ENCODE results near the gene PRRG2.

The PRRG2 gene

GRCh38 chr19:49588365-49589122, 7.4 kb downstream of the PRRG2 start:
- no peaks in the 10 kb centered on the region for H3K9me3 Mint-ChIP-seq
- no peak overlapping the region for H3K4me3 Mint-ChIP-seq
- H3K27ac Mint-ChIP-seq = no peak overlapping the region
- peaks cover 22% of the 10 kb centered on the region for H3K4me1 Mint-ChIP-seq (ENCODE audit: low read depth)
- DNase-seq (ENCODE audit: low spot score) = peak; percentile 36
- peaks cover 3% of the 10 kb centered on the region for H3K36me3 Mint-ChIP-seq (ENCODE audit: low read depth)
- peaks cover 6% of the 10 kb centered on the region for H3K27me3 Mint-ChIP-seq (ENCODE audit: low read depth)

GRCh38 chr19:49589502-49589905, 8.4 kb downstream of the PRRG2 start:
- DNase-seq (ENCODE audit: low spot score) = no peak
- Mint-ChIP-seq H3K4me3 (no peak overlapping the region), H3K27me3 (ENCODE audit: low read depth) (peaks cover 6% of the 10 kb centered on the region), H3K36me3 (ENCODE audit: low read depth) (peaks cover 11% of the 10 kb centered on the region), H3K9me3 (no peaks in the 10 kb centered on the region), H3K27ac (peak overlapping the region; percentile 52), H3K4me1 (ENCODE audit: low read depth) (peaks cover 30% of the 10 kb centered on the region)

- Mint-ChIP-seq H3K9me3 (no peaks in the 10 kb centered on the region), H3K4me3 (peak overlapping the region; percentile 95), H3K36me3 (ENCODE audit: low read depth) (peaks cover 13% of the 10 kb centered on the region), H3K4me1 (ENCODE audit: low read depth) (peaks cover 30% of the 10 kb centered on the region), H3K27me3 (ENCODE audit: low read depth) (peaks cover 6% of the 10 kb centered on the region), H3K27ac (peak overlapping the region; percentile 91)
- DNase-seq (ENCODE audit: low spot score) = peak; percentile 94
Observed at GRCh38 chr19:49590071-49590970, 9.2 kb downstream of the PRRG2 start.

- Mint-ChIP-seq H3K27me3 (ENCODE audit: low read depth) (peaks cover 6% of the 10 kb centered on the region), H3K4me1 (ENCODE audit: low read depth) (peaks cover 30% of the 10 kb centered on the region), H3K36me3 (ENCODE audit: low read depth) (peaks cover 13% of the 10 kb centered on the region), H3K9me3 (no peaks in the 10 kb centered on the region), H3K4me3 (peak within 1 kb of the TSS; percentile 95), H3K27ac (peak within 1 kb of the TSS; percentile 92)
- peak; percentile 71 for DNase-seq (ENCODE audit: low spot score)
Observed at GRCh38 chr19:49590971-49591730, 10.0 kb downstream of the PRRG2 start, which contains the start of gene PRR12. Gene PRR12, plus strand, starts transcription at chr19:49591182. Its CDS starts 473 bp downstream, at chr19:49591655.

GRCh38 chr19:49591731-49592485, 10.8 kb downstream of the PRRG2 start:
- Mint-ChIP-seq H3K4me1 (ENCODE audit: low read depth) (peaks cover 30% of the 10 kb centered on the region), H3K9me3 (no peaks in the 10 kb centered on the region), H3K4me3 (peak overlapping the region; percentile 95), H3K27me3 (ENCODE audit: low read depth) (peaks cover 6% of the 10 kb centered on the region), H3K36me3 (ENCODE audit: low read depth) (peaks cover 13% of the 10 kb centered on the region), H3K27ac (peak overlapping the region; percentile 92)
- peak; percentile 40 for DNase-seq (ENCODE audit: low spot score)

GRCh38 chr19:49592486-49593232, 11.5 kb downstream of the PRRG2 start:
- peak overlapping the region; percentile 95 for H3K4me3 Mint-ChIP-seq
- H3K4me1 Mint-ChIP-seq (ENCODE audit: low read depth) = peaks cover 30% of the 10 kb centered on the region
- H3K27ac Mint-ChIP-seq = peak overlapping the region; percentile 92
- DNase-seq (ENCODE audit: low spot score) = peak; percentile 17
- peaks cover 6% of the 10 kb centered on the region for H3K27me3 Mint-ChIP-seq (ENCODE audit: low read depth)
- no peaks in the 10 kb centered on the region for H3K9me3 Mint-ChIP-seq
- H3K36me3 Mint-ChIP-seq (ENCODE audit: low read depth) = peaks cover 13% of the 10 kb centered on the region

- Mint-ChIP-seq H3K4me1 (ENCODE audit: low read depth) (peaks cover 30% of the 10 kb centered on the region), H3K4me3 (peak overlapping the region; percentile 95), H3K36me3 (ENCODE audit: low read depth) (peaks cover 17% of the 10 kb centered on the region), H3K27me3 (ENCODE audit: low read depth) (peaks cover 4% of the 10 kb centered on the region), H3K9me3 (no peaks in the 10 kb centered on the region), H3K27ac (peak overlapping the region; percentile 92)
- DNase-seq (ENCODE audit: low spot score) = peak; percentile 92
Observed at GRCh38 chr19:49593233-49594113, 12.4 kb downstream of the PRRG2 start.

GRCh38 chr19:49594157-49594992, 13.3 kb downstream of the PRRG2 start:
- DNase-seq (ENCODE audit: low spot score) = no peak
- H3K4me1 Mint-ChIP-seq (ENCODE audit: low read depth) = peaks cover 25% of the 10 kb centered on the region
- H3K4me3 Mint-ChIP-seq = peak overlapping the region; percentile 95
- H3K9me3 Mint-ChIP-seq = no peaks in the 10 kb centered on the region
- peaks cover 22% of the 10 kb centered on the region for H3K36me3 Mint-ChIP-seq (ENCODE audit: low read depth)
- peak overlapping the region; percentile 92 for H3K27ac Mint-ChIP-seq
- no peaks in the 10 kb centered on the region for H3K27me3 Mint-ChIP-seq (ENCODE audit: low read depth)

- no peak overlapping the region for H3K27ac Mint-ChIP-seq
- DNase-seq (ENCODE audit: low spot score) = no peak
- peaks cover 26% of the 10 kb centered on the region for H3K36me3 Mint-ChIP-seq (ENCODE audit: low read depth)
- H3K4me3 Mint-ChIP-seq = no peak overlapping the region
- H3K9me3 Mint-ChIP-seq = no peaks in the 10 kb centered on the region
- peaks cover 20% of the 10 kb centered on the region for H3K4me1 Mint-ChIP-seq (ENCODE audit: low read depth)
- H3K27me3 Mint-ChIP-seq (ENCODE audit: low read depth) = no peaks in the 10 kb centered on the region
Observed at GRCh38 chr19:49594993-49595818, 14.1 kb downstream of the PRRG2 start.

- Mint-ChIP-seq H3K27ac (no peak overlapping the region), H3K4me3 (no peak overlapping the region), H3K27me3 (ENCODE audit: low read depth) (no peaks in the 10 kb centered on the region), H3K9me3 (no peaks in the 10 kb centered on the region), H3K36me3 (ENCODE audit: low read depth) (peaks cover 31% of the 10 kb centered on the region), H3K4me1 (ENCODE audit: low read depth) (peaks cover 20% of the 10 kb centered on the region)
- no peak for DNase-seq (ENCODE audit: low spot score)
Observed at GRCh38 chr19:49595819-49596404, 14.8 kb downstream of the PRRG2 start.

Measured in T-helper 2 cell treated with Interferon-gamma antibody and Interleukin-4, amounts not matched to agents 5 μg/mL and 100 μg/mL, for 36 hours (primary cell).